GM19351 (cell line): ENCODE measurements around the gene ATXN7L3.

Experiments
- ATAC-seq: cut with Tn5 transposase; IDR thresholded peaks from one replicate; pipeline ENCODE4 v1.9.1; 2021; ENCODE audit warnings: mild to moderate bottlenecking, moderate library complexity; ENCODE audit not compliant: unreplicated experiment

ATXN7L3 gene

GRCh38 chr17:44202756-44203155, 3.1 kb upstream of the ATXN7L3 start:
- no peak for ATAC-seq

DNA sequence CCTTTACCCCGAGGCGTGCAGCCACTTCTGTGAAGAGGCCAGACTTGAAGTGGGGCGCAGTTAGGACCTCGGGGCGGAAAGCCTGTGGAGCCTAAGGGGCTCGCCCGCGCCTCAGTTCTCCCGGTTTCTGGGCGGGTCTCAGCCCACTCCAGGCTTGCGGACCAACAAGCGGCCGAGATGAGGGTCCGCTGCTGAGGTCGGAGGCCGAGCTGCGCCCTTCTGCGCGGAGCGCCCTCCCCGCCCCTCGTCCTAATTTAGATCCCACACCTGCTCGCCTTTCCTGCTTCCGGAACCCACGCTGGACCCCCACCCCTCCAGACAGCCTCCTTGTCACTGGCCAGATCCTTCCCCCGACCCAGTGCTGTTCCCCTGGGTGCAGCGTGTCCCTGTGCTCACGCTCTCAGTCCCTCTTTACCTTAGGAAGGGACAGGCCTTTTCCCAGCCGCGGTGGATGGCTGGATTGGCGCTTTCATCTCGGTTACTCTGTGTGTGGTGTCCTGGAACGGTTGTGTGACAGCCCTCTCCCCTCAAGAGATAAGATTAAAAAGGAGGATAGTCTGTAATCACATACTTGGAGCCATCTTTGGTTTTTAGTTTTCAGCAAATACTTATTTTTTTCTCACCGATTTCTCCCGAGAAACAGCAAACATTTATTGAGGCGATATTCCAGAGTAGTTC, 933 bp upstream of the ATXN7L3 start:
- peak; percentile 3 for ATAC-seq

DNA sequence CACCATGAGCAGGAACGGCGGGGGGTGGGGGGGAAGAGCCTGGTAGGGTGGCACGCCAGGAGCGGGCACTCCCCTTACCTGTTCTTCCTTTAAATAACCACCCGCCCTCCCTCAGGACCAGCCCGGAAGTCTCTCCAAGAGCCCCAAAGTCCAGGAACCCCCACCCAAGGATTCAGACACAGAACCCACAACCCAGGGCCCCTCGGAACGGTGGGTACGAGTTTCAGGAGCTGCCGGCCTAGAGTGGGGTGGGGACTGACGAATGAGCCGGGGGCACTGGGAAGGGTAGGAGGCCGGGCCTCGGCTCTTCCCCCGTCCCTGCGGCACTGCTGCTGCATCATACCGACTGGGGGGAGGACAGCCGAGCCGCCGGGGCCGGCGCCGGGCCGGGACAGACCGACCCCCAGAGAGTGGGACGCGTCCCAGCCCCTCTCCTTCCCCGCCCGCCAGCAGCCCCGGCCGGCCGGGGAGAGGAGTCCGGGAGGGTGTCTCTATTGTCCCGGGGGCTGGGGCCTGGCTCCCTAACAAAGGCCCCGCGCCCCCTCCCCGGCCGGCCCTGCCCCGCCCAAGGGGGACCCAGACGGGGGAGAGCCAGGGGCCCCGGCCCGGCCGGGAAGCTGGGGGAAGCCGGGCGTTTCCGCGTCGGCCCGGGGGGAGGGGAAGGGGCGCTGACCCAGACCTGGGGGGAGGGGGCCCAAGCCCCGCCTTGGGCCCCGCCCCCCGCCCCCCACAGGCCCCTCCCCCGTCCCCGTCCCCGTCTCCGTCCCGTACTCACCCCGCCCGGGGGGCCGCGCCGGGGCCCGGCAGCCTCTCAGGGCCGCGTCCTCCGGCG, 747 bp downstream of the ATXN7L3 start:
- ATAC-seq = peak; percentile 6

DNA sequence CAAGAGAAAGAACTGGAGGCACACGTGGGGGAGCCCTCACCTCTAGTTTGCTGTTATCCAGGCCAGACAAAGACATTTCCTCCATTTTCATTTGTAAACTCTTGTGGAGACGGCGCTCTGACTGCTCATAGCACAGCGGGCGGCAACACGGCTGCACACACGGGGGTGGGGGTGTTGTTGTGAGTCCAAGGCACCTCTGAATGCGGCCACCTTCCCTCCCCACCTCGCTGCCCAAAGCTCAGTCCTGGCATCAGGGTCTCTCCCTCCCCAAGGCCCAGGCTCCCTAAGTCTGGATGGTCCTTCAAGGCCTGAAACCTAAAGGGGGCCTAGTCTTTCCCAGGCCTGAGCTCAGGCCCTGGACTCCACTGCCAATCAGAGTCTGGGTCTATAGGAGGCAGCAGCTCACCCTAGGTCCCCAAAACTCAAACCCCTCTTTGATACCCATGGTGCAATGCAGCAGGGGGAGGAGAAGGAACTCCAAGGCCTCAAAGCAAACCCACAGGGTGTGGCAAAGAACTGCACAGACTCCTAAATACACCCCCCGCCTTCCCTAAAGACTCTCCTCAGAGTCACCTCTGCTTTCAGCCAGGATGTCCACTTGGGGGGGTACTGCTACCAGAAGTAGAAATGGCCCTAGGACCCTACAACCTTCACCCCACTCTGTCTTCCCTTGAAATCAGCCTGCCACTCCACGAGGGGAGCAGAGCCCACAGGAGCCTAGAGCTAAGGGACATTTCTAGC, 1.5 kb downstream of the ATXN7L3 start:
- ATAC-seq = no peak

- ATAC-seq = no peak
Measured at GRCh38 chr17:44197107-44197506, 2.6 kb downstream of the ATXN7L3 start.

DNA sequence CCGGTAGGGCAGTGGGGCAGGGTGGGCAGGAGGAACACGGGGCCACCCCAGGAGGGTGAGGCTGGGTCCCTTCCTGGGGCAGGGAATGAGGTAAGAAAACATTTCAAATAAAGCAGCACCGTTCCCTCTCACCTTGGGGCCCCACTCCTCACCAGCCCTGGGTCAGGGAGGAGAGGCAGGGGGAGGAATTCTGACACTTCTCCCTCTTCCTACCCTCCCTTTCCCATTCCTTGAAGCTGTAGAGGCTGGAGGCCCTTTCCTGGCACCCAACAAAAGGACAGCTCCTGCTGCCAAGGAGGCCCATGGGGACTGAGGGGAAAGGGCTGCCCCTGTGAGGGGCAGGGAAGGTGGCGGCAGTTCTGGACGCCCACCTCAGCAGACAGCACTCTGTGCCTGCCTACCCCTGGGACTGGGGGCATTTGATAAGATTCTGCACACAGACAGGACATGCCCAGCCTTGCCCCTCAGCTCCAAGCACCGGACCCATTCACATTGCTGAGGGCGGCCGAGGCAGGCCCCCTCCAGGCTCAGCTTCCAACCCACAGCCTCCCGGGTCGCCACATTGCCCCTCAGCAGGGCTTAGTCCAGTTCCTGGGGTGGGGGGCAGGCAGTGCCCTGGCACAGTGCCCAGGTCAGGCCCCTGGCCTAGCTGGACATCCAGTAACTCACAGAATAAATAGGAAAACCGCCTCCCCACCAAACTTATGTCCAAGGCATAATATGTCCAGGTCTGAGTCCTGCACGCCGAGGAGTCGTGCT, 6.2 kb downstream of the ATXN7L3 start:
- ATAC-seq = no peak

DNA sequence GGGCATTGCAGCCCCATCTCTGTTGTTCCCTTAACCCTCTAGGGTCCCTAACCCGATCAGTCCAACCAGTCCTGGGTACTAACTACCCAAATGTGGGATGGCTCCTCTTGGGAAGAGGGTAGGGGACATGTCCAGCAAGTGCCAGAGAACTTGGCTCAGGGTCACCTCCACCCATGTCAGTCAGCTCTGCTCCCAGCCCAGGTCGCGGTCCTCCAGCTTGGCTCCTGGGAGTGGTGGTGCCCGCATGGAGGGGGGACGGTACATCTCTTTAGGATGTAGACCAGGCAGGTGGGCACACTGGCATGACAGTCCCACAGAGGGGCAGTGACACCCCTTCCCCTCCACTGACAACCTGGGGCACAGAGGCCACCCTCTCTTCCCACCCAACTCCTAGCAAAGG, 6.9 kb downstream of the ATXN7L3 start:
- no peak for ATAC-seq

GRCh38 chr17:44191941-44192496, 7.7 kb downstream of the ATXN7L3 start:
- ATAC-seq = no peak

DNA sequence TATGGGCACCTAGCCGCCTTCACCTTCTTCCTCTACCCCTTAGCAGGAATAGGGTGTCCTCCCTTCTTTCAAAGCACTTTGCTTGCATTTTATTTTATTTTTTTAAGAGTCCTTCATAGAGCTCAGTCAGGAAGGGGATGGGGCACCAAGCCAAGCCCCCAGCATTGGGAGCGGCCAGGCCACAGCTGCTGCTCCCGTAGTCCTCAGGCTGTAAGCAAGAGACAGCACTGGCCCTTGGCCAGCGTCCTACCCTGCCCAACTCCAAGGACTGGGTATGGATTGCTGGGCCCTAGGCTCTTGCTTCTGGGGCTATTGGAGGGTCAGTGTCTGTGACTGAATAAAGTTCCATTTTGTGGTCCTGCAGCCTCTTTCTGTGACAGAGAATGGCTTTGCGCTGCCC, 8.3 kb downstream of the ATXN7L3 start:
- ATAC-seq = no peak

DNA sequence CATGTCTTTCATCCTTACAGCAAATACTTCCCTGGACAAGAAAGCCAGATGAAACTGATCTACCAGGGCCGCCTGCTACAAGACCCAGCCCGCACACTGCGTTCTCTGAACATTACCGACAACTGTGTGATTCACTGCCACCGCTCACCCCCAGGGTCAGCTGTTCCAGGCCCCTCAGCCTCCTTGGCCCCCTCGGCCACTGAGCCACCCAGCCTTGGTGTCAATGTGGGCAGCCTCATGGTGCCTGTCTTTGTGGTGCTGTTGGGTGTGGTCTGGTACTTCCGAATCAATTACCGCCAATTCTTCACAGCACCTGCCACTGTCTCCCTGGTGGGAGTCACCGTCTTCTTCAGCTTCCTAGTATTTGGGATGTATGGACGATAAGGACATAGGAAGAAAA, 9.2 kb downstream of the ATXN7L3 start:
- no peak for ATAC-seq

GRCh38 chr17:44188576-44189403, 10.9 kb downstream of the ATXN7L3 start:
- ATAC-seq = no peak

GRCh38 chr17:44187131-44187899, 12.4 kb downstream of the ATXN7L3 start:
- peak; percentile 51 for ATAC-seq

DNA sequence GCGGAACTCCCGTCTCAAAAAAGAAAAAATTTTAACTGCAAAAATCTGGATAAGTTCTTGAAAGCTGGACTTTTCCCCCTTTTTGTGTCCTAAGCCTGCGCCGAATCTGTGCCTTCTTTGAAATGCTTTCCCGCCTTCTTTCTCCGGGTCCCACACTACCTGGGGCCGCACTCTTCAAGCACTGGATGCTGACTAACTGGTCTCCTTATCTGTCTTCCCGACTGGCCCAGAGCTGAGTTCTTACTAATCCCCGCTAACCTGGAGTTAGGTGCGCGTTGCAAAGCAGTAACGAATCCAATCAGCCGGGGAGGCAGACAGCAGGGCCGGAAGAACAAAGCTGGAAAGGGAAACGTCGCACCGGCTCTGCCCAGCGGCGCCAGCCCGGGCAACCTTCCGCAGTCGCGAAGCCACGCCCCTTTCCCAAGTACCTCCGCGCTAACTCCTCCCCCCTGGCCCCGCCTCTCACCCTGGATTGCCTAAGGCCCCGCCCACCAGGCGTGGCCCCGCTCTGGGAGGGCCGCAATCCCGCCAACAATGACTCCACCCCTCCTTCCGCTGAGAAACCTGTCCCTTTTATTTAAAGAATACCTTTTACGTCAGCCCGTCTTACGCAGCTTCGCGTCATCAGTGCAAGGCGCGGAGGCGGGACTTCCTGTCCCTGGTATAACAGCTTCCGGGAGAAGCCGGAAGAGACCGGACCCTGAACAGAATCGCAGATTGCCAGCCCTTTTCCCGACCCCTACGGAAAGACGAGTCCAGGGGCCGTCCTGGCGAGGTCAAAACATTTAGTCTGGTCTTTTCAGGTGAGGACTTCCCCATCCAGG, 13.2 kb downstream of the ATXN7L3 start, which contains the start of gene TMUB2:
Gene TMUB2, plus strand, starts transcription at position 666 of the 824 bp plus-strand sequence. CDS start 737 bp downstream, outside the sequence.
- ATAC-seq = peak; percentile 85

GRCh38 chr17:44184212-44184810, 15.4 kb downstream of the ATXN7L3 start:
- ATAC-seq = no peak

- ATAC-seq = no peak
Measured at GRCh38 chr17:44183024-44183423, 16.7 kb downstream of the ATXN7L3 start.

GRCh38 chr17:44178133-44178532, 21.6 kb downstream of the ATXN7L3 start:
- no peak for ATAC-seq

DNA sequence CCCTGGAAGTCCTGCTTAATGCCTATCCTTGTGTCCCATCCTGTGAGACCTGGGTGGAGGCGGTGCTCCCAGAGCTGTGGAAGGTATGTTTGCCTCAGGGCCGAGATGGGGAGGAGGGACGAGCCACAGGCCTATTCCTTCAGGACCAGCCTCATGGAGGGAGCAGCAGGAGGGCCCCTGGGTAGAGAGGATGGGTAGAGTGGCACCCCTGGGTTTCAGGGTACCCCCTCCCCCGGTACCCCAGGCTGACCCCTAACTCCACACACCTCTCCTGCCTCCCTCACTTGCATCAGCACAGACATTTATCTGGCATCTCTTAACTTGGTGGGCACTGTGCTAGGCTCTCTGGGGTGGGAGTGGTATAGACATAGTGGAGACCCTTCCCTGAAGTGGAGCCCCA, 22.0 kb downstream of the ATXN7L3 start:
- no peak for ATAC-seq
